Endometrium (tissue), 2 donors: ENCODE measurements around the gene FMN1.

Experiments used
- FAIRE-seq: peaks from 2 replicates; lab custom pipeline; 2012; peaks lifted over from hg19 to GRCh38; lab: Jason Lieb, UNC
- donor health status: control.
- donor health status: control.

Gene FMN1

DNA sequence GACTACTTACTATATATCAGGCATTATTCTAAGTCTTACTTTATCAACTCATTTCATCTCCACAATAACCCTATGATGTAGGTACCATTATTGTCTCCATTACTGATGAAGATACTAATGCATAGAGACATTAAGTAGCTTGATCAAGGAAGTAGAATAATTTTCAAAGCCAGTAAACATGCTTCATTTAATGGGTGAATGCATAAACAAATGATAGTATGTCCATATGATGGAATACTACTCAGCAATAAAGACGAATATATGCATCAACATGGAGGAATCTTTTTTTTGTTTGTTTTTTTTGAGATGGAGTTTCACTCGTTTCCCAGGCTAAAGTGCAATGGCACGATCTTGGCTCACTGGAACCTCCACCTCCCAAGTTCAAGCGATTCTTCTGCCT, 184.9 kb downstream of the FMN1 start:
- no peak for FAIRE-seq

GRCh38 chr15:33009026-33009425, 185.5 kb downstream of the FMN1 start:
- no peak for FAIRE-seq

DNA sequence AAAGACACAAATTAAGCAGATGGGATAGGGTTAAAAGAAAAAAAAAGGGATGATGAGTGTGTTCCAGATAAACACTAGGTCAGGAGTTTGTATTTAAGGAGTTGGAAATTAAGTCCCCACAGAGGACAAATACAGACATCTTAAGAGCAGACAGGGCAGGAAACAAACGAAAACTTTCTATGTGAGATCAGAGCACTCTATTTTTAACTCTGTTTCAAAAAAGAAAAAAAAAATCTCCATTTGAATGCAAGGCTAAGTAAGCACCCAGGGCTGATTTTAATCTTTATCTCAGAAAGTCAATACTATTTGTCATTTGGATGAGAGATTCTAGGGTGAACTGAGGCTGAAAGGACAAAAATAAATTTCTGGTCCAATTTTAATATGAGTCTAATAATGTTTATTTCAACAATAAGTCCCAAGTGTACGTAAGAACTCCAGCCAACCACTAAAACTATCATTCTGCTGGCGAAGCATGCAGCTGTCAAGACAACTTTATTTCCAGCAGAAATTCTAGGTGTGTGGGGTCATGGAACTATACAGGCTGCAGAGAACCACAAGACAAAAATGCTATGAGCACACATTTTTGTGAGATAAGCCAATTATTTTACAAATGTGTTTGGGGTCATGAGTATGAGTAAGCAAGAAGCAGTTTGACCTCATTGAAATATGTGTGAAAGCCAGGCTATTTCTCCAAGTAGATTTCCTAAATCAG, 186.1 kb downstream of the FMN1 start:
- peak; percentile 79 for FAIRE-seq

GRCh38 chr15:33007303-33007855, 187.1 kb downstream of the FMN1 start:
- FAIRE-seq = no peak

GRCh38 chr15:33005582-33005981, 188.9 kb downstream of the FMN1 start:
- no peak for FAIRE-seq

- FAIRE-seq = no peak
Measured at GRCh38 chr15:33001926-33002325, 192.6 kb downstream of the FMN1 start.

DNA sequence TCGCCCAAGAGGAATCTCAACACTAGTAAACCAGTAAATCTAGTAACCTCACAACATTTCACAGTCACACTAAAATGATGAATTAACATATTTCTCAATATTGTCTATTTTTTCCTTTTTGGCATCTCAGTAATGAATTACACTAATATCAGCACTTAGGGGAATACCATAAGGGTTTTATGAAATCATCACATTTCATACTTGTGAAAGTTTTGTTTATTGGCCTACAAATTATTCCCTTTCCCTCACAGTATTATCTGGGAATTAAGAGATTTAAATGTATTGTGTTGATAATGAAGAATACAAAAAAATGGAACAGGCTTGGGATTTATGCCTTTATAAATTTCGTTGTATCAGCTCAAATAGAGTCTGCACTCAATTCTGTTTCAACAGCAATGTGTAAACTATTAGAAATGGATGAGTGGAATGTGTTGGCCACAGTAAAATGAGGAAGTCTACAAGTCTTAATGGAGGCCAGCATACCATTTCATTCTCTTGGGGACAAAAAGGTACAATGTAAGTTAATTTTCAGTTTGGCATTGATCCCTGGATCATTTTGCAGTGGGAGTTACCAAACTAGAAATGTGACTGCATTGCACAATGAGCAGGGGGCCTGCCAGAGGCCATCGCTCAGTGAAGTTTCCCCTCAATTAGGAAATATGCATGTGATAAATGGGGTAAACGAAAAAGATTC, 195.4 kb downstream of the FMN1 start:
- no peak for FAIRE-seq

DNA sequence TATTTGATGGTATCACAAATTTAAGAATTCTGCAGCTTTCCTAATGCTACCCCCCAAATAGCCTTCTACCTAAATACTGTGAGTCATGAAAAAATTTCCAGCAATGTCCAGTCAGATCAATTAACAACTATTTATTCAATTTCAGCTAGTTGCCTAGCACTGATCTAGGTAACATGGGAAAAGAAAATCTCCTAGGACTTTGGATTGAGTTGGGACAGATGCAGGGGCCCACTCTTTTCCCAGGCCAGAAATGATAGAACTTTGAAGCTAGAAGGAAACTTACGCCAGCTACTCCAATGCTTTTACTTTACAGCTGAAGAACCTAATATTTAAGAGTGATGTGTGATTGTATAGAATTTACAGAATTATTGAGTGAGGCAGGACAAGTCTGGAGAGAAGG, 196.3 kb downstream of the FMN1 start:
- FAIRE-seq = no peak

- peak; percentile 94 for FAIRE-seq
Measured at GRCh38 chr15:32994810-32995424, 199.6 kb downstream of the FMN1 start.

GRCh38 chr15:32993285-32993684, 201.2 kb downstream of the FMN1 start:
- no peak for FAIRE-seq

GRCh38 chr15:32991619-32992111, 202.8 kb downstream of the FMN1 start:
- no peak for FAIRE-seq

- no peak for FAIRE-seq
Measured at GRCh38 chr15:32990071-32990470, 204.4 kb downstream of the FMN1 start.

DNA sequence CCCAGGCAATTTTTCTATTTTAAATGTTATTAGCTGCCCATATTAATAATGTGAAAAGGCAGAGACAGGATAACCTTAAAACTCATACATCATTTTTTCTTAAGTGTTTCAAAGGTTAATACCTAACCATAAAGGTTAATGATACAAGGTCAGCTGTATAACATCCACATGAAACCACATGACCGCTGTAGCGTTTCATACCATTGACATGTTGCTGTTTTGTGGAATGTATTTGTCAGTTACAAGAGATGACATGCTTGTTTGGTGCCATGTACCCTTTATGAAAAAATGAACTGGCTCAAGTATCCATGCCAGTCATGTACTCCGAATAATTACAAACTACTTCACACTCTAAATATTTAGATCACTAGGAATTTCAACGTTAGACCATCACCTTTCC, 207.4 kb downstream of the FMN1 start:
- FAIRE-seq = no peak

- FAIRE-seq = no peak
Measured at GRCh38 chr15:32986147-32986546, 208.4 kb downstream of the FMN1 start.

GRCh38 chr15:32983679-32984078, 210.8 kb downstream of the FMN1 start:
- FAIRE-seq = no peak

DNA sequence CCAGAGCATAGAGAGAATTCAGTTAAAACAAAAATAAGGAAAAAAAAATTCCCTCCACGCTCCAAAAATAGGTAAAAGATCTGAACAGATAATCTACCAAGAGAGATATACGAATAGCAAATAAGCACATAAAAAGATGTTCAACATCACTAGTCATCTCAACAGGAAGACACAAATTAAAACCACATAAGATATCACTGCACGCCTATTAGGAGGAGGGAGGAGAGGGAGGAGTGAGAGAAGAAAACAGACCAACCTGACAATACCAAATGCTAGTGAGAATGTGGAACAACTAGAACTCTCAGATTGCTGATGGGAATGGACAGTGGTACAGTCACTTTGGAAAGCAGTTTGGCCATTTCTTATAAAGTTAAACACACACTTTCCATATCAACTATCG, 212.5 kb downstream of the FMN1 start:
- no peak for FAIRE-seq

DNA sequence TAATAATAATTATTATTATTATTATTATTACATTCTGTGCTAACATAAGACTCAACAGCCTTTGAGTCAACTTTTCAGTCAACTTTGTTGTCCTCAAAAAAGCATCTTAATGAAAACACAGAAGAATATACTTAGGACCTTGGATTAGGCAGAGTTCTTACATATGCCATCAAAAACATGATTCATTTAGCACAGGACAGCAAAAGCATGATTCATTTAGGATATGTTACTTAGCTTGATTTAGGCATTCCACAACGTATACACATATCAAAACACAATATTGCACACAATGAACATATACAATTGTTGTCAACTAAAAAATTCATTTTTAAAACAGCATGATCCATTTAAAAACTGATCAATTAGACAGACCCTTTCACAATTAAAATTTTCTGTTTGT, 213.0 kb downstream of the FMN1 start:
- no peak for FAIRE-seq

- no peak for FAIRE-seq
Measured at GRCh38 chr15:32979710-32980109, 214.8 kb downstream of the FMN1 start.

GRCh38 chr15:32977506-32977905, 217.0 kb downstream of the FMN1 start:
- FAIRE-seq = no peak

- FAIRE-seq = no peak
Measured at GRCh38 chr15:32974691-32975090, 219.8 kb downstream of the FMN1 start.

- no peak for FAIRE-seq
Measured at GRCh38 chr15:32972686-32973085, 221.8 kb downstream of the FMN1 start.

GRCh38 chr15:32970847-32971246, 223.7 kb downstream of the FMN1 start:
- FAIRE-seq = no peak

DNA sequence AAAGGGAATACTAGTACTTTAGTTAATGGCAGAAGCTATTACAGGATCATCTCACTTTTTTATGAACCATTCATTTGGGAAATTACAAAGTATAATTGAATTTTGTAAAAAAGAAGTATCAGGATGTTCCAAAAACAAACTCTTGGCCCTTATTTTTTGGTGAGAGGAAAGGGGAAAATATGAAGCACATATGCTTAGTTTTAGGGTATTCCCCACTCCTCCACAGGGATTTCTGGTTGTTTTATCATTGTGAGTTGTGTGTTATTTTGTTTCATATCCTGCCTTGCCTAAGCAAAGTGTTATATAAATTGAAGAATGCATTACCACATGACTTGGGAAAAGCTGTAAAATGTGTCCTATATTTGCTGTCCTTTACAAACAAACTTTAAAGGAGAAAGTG, 227.0 kb downstream of the FMN1 start:
- no peak for FAIRE-seq
